ENCODE data around the gene ANKMY1.

Gene ANKMY1

GRCh38 chr2:240441326-240441992 is 116.3 kb downstream of the ANKMY1 start:
- TF ChIP-seq, protein P1, sequence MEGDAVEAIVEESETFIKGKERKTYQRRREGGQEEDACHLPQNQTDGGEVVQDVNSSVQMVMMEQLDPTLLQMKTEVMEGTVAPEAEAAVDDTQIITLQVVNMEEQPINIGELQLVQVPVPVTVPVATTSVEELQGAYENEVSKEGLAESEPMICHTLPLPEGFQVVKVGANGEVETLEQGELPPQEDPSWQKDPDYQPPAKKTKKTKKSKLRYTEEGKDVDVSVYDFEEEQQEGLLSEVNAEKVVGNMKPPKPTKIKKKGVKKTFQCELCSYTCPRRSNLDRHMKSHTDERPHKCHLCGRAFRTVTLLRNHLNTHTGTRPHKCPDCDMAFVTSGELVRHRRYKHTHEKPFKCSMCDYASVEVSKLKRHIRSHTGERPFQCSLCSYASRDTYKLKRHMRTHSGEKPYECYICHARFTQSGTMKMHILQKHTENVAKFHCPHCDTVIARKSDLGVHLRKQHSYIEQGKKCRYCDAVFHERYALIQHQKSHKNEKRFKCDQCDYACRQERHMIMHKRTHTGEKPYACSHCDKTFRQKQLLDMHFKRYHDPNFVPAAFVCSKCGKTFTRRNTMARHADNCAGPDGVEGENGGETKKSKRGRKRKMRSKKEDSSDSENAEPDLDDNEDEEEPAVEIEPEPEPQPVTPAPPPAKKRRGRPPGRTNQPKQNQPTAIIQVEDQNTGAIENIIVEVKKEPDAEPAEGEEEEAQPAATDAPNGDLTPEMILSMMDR (IDR thresholded peaks at IDR 0.05; ENCODE audit: low read depth, low read length, missing control alignments), result no peak
- no peak for DNase-seq (ENCODE audit: low read depth)
- H3K4me3 ChIP-seq (ENCODE audit: low read depth, low read length), result no peak overlapping the region

- H3K4me3 ChIP-seq (ENCODE audit: low read depth, low read length), result no peak overlapping the region
- DNase-seq (ENCODE audit: low read depth), result no peak
- TF ChIP-seq, protein P1 (IDR thresholded peaks at IDR 0.05; ENCODE audit: low read depth, low read length, missing control alignments), result no peak
These were observed 117.0 kb downstream of the ANKMY1 start for GRCh38 chr2:240440704-240441320.

- no peak overlapping the region for H3K4me3 ChIP-seq (ENCODE audit: low read depth, low read length)
- TF ChIP-seq, protein P1 (IDR thresholded peaks at IDR 0.05; ENCODE audit: low read depth, low read length, missing control alignments), result no peak
- DNase-seq (ENCODE audit: low read depth), result no peak
These were observed 117.5 kb downstream of the ANKMY1 start for GRCh38 chr2:240440251-240440650.

DNA sequence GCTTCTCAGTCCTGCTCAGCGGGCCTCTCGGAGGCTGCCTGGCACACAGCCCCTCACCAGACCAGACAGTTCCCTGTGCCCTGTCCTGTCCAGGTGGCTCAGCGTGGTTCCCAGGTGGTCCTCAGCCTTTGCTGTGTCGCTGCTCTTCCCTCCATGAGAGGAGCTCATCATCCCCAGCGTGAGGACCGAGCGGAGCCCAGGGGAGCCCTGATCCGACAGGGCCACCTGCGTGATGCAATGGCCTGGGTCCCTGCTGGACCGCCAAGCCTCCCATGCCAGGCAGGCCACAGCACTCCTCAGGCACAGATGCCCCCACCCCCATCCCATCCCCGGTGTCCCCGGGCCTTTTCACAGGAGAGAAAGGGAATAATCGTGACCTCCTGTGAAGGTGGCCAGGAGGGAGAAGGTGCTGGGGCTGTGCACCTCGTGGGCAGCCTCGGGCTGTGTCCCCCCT is 118.1 kb downstream of the ANKMY1 start:
- no peak overlapping the region for H3K4me3 ChIP-seq (ENCODE audit: low read depth, low read length)
- TF ChIP-seq, protein P1 (IDR thresholded peaks at IDR 0.05; ENCODE audit: low read depth, low read length, missing control alignments), result no peak
- DNase-seq (ENCODE audit: low read depth), result no peak

GRCh38 chr2:240438810-240439697 is 118.7 kb downstream of the ANKMY1 start:
- TF ChIP-seq, protein P1 (IDR thresholded peaks at IDR 0.05; ENCODE audit: low read depth, low read length, missing control alignments), result no peak
- H3K4me3 ChIP-seq (ENCODE audit: low read depth, low read length), result no peak overlapping the region
- no peak for DNase-seq (ENCODE audit: low read depth)

DNA sequence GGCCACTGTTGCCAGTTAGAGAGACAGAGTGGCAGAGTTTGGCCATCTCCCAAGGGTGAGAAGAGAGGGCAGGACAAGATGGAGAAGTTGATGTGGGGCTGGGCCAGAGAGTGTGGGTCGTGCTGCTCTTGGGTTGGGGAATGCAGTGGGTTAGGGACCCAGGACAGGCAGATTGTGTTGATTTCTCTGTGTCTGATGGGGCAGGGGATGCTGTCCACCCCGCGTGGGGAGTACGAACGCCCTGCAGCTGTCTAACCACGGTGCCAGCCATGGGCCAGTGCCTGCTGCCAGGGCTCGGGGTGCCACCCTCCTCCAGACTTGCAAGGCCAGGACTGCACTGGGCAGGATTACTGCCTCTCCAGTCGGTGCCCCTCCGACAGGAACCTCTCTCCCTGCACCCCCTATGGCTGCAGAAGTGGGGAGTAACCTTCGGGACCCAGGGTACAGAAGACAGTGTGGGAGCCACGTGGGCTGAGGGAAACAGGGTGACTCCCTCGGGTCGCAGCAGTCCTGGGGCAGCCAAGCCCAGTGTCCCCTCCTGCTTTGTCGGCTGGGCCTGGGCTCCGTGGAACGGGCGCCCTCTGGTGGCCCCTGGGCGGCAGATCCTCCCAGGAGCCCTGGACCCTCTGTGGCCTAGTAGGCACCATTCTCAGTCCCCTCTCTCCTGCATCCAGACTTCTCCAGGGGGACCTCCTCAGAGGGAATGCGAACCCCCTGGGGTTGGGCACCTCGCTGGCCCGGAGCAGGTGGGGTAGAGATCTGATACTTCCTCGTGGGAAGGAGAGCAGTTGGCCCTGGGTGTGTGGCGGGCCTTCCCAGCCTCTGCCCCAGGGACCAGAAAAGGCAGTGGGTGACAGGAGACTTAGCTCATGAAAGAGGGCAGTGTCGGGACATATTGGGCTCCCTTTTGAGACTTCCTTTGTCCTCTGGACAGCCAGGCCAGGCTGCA is 119.7 kb downstream of the ANKMY1 start:
- H3K4me3 ChIP-seq (ENCODE audit: low read depth, low read length), result no peak overlapping the region
- TF ChIP-seq, protein P1 (IDR thresholded peaks at IDR 0.05; ENCODE audit: low read depth, low read length, missing control alignments), result peak; percentile 96
- DNase-seq (ENCODE audit: low read depth), result no peak

Data from GM12864 (cell line).